K562 (cell line): ENCODE results near the gene HBM. TPM values are rescaled to one million over a fixed set of nuclear protein-coding genes. Genes with fewer than 3 reads are reported as not detected.

Experiments
- ARHGAP35 ChIP-seq: fragments of 450-650 bp; IDR thresholded peaks from 2 replicates; pipeline ENCODE4 v1.6.1; 2018; ENCODE audit not compliant: partially characterized antibody
- ARNT ChIP-seq, 2 experiments: fragments of 450-650 bp; IDR thresholded peaks; 2 replicates each; pipeline ENCODE4 v1.6.1; 2016; ENCODE audit warnings: mild to moderate bottlenecking in 1 of 2
- ATF1 ChIP-seq, 2 experiments: fragments of 450-650 bp in 1 of 2; IDR thresholded peaks; 2 replicates each; pipeline ENCODE4 v1.6.1; 2016; ENCODE audit warnings: missing compliant biosample characterization in 1 of 2, missing genetic modification characterization in 1 of 2
- BCOR ChIP-seq: fragments of 450-650 bp; IDR thresholded peaks from 2 replicates; pipeline ENCODE4 v1.6.1; 2016
- CCNT2 ChIP-seq: IDR thresholded peaks from 2 replicates; pipeline ENCODE4 v1.6.1; 2011; ENCODE audit warnings: borderline replicate concordance, low read depth, mild to moderate bottlenecking, moderate library complexity, mixed read lengths, low read length; ENCODE audit not compliant: insufficient read length; ENCODE audit errors: extremely low read depth
- DPF2 ChIP-seq: fragments of 450-650 bp; IDR thresholded peaks from 2 replicates; pipeline ENCODE4 v1.6.1; 2016
- EHMT2 ChIP-seq: fragments of 450-650 bp; IDR thresholded peaks from 2 replicates; pipeline ENCODE4 v1.6.1; 2018; ENCODE audit warnings: antibody characterized with exemption
- ESRRA ChIP-seq: fragments of 450-650 bp; IDR thresholded peaks from 2 replicates; pipeline ENCODE4 v1.6.1; 2014; ENCODE audit warnings: low read depth, mild to moderate bottlenecking, moderate library complexity, borderline replicate concordance
- ETS2 ChIP-seq: IDR thresholded peaks from 2 replicates; pipeline ENCODE4 v1.6.1; 2016; ENCODE audit warnings: borderline replicate concordance, missing genetic modification characterization, mild to moderate bottlenecking, moderate library complexity, missing compliant biosample characterization; ENCODE audit not compliant: poor library complexity, severe bottlenecking
- FOXM1 ChIP-seq, 2 experiments: fragments of 450-650 bp in 1 of 2; sonication (generic) in 1 of 2; formaldehyde crosslinking in 1 of 2; IDR thresholded peaks; 2 replicates each; pipeline versions ENCODE4 v1.6.1 to v1.9.0; 2017 to 2022; ENCODE audit warnings: low read depth in 2 of 2, mild to moderate bottlenecking in 2 of 2, missing genetic modification reagents in 1 of 2, moderate library complexity in 1 of 2
- HDAC1 ChIP-seq, 2 experiments: fragments of 450-650 bp; IDR thresholded peaks; 2 replicates each; pipeline ENCODE4 v1.6.1; 2016 to 2017; ENCODE audit warnings: inconsistent platforms in 1 of 2, mild to moderate bottlenecking in 1 of 2, moderate library complexity in 1 of 2
- HNRNPL ChIP-seq: fragments of 200-400 bp; formaldehyde crosslinking; IDR thresholded peaks from 2 replicates; pipeline ENCODE4 v1.6.1; 2017; ENCODE audit warnings: low read depth, mild to moderate bottlenecking, low read length
- JUND ChIP-seq, 2 experiments: IDR thresholded peaks; 2 replicates in 1 of 2; 3 replicates in 1 of 2; pipeline ENCODE4 v1.6.1; 2011; ENCODE audit warnings: borderline replicate concordance in 2 of 2, low read depth in 2 of 2, low read length in 2 of 2, improper control_type of control experiment in 1 of 2, missing biosample characterization in 1 of 2, missing genetic modification characterization in 1 of 2, missing genetic modification reagents in 1 of 2
- MED1 ChIP-seq: sonication (generic); formaldehyde crosslinking; IDR thresholded peaks from 2 replicates; pipeline ENCODE4 v1.8.1; 2023; ENCODE audit warnings: missing genetic modification reagents, borderline replicate concordance
- MEF2D ChIP-seq: conservative IDR thresholded peaks from 2 replicates; pipeline ENCODE4 v1.6.1; 2016; ENCODE audit warnings: low read depth, missing genetic modification characterization, missing compliant biosample characterization
- NR4A1 ChIP-seq, 2 experiments: fragments of 250-450 bp in 1 of 2; fragments of 450-650 bp in 1 of 2; sonication (Bioruptor Pico) in 1 of 2; IDR thresholded peaks; 2 replicates each; pipeline versions ENCODE4 v1.4.0 to v1.6.1; 2016 to 2020; ENCODE audit warnings: mild to moderate bottlenecking in 2 of 2, missing compliant biosample characterization in 1 of 2, missing genetic modification characterization in 1 of 2, moderate library complexity in 1 of 2
- PREB ChIP-seq: sonication (generic); formaldehyde crosslinking; IDR thresholded peaks from 2 replicates; pipeline ENCODE4 v1.8.1; 2023; ENCODE audit warnings: mild to moderate bottlenecking, missing genetic modification reagents
- RHOXF2B ChIP-seq: fragments of 250-450 bp; sonication (Bioruptor Pico); conservative IDR thresholded peaks from 2 replicates; pipeline ENCODE4 v1.5.1; 2021
- SMAD2 ChIP-seq: fragments of 150-350 bp; IDR thresholded peaks from 2 replicates; pipeline ENCODE4 v1.6.1; 2014; ENCODE audit warnings: low read depth, mild to moderate bottlenecking, low read length
- ZNF444 ChIP-seq: fragments of 250-450 bp; sonication (Bioruptor Pico); IDR thresholded peaks from 2 replicates; pipeline ENCODE4 v1.4.0; 2020; ENCODE audit warnings: mild to moderate bottlenecking, moderate library complexity
- ZNF586 ChIP-seq: fragments of 450-650 bp; formaldehyde crosslinking; conservative IDR thresholded peaks from 2 replicates; pipeline ENCODE4 v1.4.0; 2020; ENCODE audit warnings: mild to moderate bottlenecking, moderate library complexity
- polyA plus RNA-seq, 8 experiments: library from polyadenylated mRNA; depleted of rRNA in 4 of 8; stranded (reverse) in 5 of 8; unstranded in 3 of 8; fragments of >200 nt; fragmentation: Nextera tagmentation in 2 of 8; fragmentation: Illumina TruSeq in 1 of 8; extraction: Ambion mirVana in 2 of 8; extraction: Trizol in 1 of 8; gene quantifications; 2 replicates each; pipeline versions ENCODE4 v1.2.1 to v1.2.3, GENCODE V29; 2011 to 2014; ENCODE audit warnings: inconsistent platforms in 1 of 8, missing spikeins in 1 of 8
- total RNA-seq, 7 experiments: library from RNA; depleted of rRNA in 6 of 7; stranded (reverse); fragments of >200 nt in 6 of 7; fragmentation: Illumina TruSeq in 2 of 7; extraction: Trizol in 2 of 7; gene quantifications; 2 replicates each; pipeline versions ENCODE4 v1.2.1 to v1.2.3, GENCODE V29; 2011 to 2021; ENCODE audit warnings: low replicate concordance in 1 of 7
- TF ChIP-seq, protein P1 (sequence below): fragments of 450-650 bp; formaldehyde crosslinking; IDR thresholded peaks from 2 replicates; pipeline ENCODE4 v1.4.0; 2020; ENCODE audit warnings: mild to moderate bottlenecking
- TF ChIP-seq, protein P2 (sequence below): fragments of 250-450 bp; sonication (Bioruptor Pico); IDR thresholded peaks from 2 replicates; pipeline ENCODE4 v1.8.0; 2022; ENCODE audit warnings: moderate library complexity, mild to moderate bottlenecking, inconsistent platforms
- TF ChIP-seq, protein P3 (sequence below): fragments of 250-450 bp; sonication (Bioruptor Pico); IDR thresholded peaks from 2 replicates; pipeline ENCODE4 v1.5.0; 2020; ENCODE audit warnings: mild to moderate bottlenecking

The HBM gene
- total and polyA plus RNA-seq, 9 of the 15 experiments (the other 6 are each of a cell fraction or from before 2014, with no cell fraction given) = not detected

- TF ChIP-seq, protein P1, sequence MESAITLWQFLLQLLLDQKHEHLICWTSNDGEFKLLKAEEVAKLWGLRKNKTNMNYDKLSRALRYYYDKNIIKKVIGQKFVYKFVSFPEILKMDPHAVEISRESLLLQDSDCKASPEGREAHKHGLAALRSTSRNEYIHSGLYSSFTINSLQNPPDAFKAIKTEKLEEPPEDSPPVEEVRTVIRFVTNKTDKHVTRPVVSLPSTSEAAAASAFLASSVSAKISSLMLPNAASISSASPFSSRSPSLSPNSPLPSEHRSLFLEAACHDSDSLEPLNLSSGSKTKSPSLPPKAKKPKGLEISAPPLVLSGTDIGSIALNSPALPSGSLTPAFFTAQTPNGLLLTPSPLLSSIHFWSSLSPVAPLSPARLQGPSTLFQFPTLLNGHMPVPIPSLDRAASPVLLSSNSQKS (CRISPR knock-in tag) = no peak
- TF ChIP-seq SMAD2 = no peak
- 0 out of 2 replicates have a peak, but pooled peaks have one; percentile 6 for TF ChIP-seq BCOR
- TF ChIP-seq ZNF444 = 0 out of 2 replicates have a peak, but pooled peaks have one; percentile 7
- TF ChIP-seq MEF2D = no peak
- peak in 1 of 2 experiments; percentile 95; a peak in 1 of 4 replicates for TF ChIP-seq ARNT (IDR thresholded peaks at IDR 0.05)
- TF ChIP-seq HNRNPL = peak; percentile 37; the same call in 1 of the 2 replicates
- TF ChIP-seq, protein P2, sequence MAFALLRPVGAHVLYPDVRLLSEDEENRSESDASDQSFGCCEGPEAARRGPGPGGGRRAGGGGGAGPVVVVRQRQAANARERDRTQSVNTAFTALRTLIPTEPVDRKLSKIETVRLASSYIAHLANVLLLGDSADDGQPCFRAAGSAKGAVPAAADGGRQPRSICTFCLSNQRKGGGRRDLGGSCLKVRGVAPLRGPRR (CRISPR knock-in tag) = peak; percentile 73; the same call in 1 of the 2 replicates
- TF ChIP-seq DPF2 = peak; percentile 88
- no peak for TF ChIP-seq PREB (CRISPR knock-in tag)
- no peak for TF ChIP-seq FOXM1 (IDR thresholded peaks at IDR 0.05; ENCODE audit: low read depth)
- no peak for TF ChIP-seq FOXM1 (CRISPR knock-in tag; IDR thresholded peaks at IDR 0.05; ENCODE audit: low read depth)
- no peak for TF ChIP-seq ATF1 (CRISPR knock-in tag; IDR thresholded peaks at IDR 0.05)
- TF ChIP-seq ATF1 (tag; IDR thresholded peaks at IDR 0.05) = peak; percentile 33; the same call in 1 of the 2 replicates
- peak; percentile 87 for TF ChIP-seq CCNT2
- TF ChIP-seq RHOXF2B = 0 out of 2 replicates have a peak, but pooled peaks have one; percentile 44
- no peak for TF ChIP-seq ARHGAP35
- TF ChIP-seq HDAC1 (IDR thresholded peaks at IDR 0.05) = peak in 1 of 2 experiments; percentile 49; a peak in 1 of 4 replicates
- TF ChIP-seq MED1 (CRISPR knock-in tag) = no peak
- peak; percentile 96 for TF ChIP-seq ESRRA
- no peak for TF ChIP-seq EHMT2
- TF ChIP-seq JUND (IDR thresholded peaks at IDR 0.05; ENCODE audit: borderline replicate concordance, low read depth, low read length) = peak; percentile 73
- TF ChIP-seq JUND (tag; IDR thresholded peaks at IDR 0.05; ENCODE audit: borderline replicate concordance, low read depth, low read length) = peak; percentile 76; the same call in 2 of the 3 replicates
- no peak for TF ChIP-seq ZNF586
- TF ChIP-seq, protein P3, sequence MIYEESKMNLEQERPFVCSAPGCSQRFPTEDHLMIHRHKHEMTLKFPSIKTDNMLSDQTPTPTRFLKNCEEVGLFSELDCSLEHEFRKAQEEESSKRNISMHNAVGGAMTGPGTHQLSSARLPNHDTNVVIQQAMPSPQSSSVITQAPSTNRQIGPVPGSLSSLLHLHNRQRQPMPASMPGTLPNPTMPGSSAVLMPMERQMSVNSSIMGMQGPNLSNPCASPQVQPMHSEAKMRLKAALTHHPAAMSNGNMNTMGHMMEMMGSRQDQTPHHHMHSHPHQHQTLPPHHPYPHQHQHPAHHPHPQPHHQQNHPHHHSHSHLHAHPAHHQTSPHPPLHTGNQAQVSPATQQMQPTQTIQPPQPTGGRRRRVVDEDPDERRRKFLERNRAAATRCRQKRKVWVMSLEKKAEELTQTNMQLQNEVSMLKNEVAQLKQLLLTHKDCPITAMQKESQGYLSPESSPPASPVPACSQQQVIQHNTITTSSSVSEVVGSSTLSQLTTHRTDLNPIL (CRISPR knock-in tag) = no peak
- no peak for TF ChIP-seq NR4A1 (CRISPR knock-in tag; IDR thresholded peaks at IDR 0.05)
- TF ChIP-seq NR4A1 (tag; IDR thresholded peaks at IDR 0.05) = peak; percentile 57; the same call in 1 of the 2 replicates
- no peak for TF ChIP-seq ETS2 (tag)
Observed at GRCh38 chr16:119835-120491, 45.8 kb upstream of the HBM start (continued).
